GM18526 (cell line): Measurements from ENCODE around the gene ELK4.

Experiments used
- POLR2A ChIP-seq: IDR thresholded peaks from 3 replicates; pipeline ENCODE4 v1.6.1; 2011; ENCODE audit not compliant: insufficient read length; ENCODE audit errors: extremely low read depth

The ELK4 gene, protein sequence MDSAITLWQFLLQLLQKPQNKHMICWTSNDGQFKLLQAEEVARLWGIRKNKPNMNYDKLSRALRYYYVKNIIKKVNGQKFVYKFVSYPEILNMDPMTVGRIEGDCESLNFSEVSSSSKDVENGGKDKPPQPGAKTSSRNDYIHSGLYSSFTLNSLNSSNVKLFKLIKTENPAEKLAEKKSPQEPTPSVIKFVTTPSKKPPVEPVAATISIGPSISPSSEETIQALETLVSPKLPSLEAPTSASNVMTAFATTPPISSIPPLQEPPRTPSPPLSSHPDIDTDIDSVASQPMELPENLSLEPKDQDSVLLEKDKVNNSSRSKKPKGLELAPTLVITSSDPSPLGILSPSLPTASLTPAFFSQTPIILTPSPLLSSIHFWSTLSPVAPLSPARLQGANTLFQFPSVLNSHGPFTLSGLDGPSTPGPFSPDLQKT

DNA sequence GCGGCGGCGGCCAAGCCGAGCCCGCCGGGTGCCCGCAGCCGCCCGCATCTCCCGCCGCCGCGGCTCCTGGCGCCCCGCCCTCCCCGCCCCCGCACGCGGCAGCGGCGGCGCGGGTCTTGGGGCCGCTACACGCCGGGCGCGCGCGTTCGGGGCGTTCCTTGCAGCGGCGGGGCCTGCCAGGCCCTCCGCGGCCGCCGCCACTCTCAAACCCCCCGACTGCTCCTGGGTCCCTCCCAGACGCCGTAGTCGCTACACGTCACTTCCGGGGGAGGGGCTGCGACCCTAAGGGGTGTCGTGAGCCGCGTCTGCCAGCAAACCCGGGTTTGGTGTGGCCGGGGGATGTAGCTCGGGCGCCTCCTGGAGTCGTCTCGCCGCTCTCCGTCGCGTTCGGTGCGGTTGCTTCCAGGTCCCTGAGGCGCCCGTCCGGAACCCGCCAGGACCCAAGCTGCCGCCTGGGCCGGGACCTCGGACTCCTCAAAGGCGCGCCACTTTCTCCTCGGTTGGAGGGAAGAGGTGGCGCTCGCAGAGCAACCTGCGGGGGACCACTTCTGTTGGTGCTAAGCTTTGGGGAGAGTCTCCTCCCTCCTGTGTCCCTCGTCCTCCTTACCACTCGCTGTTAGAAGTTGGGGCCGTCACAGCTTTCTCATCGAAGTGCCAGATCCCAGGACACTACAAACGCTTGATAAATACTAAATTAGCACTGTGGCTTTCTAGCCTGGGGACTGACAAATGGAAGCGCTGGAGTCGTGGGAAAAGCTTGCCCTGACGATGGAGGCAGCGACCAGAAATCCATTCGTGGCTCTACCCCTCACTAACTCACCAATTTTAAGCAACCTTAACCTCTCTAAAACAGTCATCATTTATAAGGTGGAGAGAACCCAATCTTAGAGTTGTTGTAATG, at the start of gene ELK4:
Gene ELK4, minus strand, starts transcription at position 244 of the 901 bp plus-strand sequence. CDS start 8,129 bp downstream, outside the sequence.
- TF ChIP-seq POLR2A: peak; percentile 92

DNA sequence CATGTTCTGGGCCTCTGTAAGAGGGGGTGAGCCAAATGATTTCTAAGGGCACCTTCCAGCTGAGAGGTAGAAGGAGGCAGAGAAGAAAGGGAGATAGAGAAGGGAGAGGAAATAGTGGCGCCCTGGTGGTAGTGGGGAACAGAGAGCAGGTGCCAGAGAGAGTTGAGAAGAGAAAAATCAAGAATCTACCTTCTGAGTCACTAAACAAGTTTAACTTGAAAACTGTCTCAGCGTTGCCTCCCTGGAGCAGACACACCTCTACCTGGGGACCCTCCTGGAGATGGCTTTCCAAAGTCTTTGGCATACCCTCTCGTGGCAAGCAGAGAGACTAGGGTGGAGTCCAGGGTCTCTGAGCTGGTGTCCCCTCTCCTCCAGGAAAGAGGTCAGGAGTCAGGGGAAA, 49.6 kb upstream of the ELK4 start:
- TF ChIP-seq POLR2A: no peak

DNA sequence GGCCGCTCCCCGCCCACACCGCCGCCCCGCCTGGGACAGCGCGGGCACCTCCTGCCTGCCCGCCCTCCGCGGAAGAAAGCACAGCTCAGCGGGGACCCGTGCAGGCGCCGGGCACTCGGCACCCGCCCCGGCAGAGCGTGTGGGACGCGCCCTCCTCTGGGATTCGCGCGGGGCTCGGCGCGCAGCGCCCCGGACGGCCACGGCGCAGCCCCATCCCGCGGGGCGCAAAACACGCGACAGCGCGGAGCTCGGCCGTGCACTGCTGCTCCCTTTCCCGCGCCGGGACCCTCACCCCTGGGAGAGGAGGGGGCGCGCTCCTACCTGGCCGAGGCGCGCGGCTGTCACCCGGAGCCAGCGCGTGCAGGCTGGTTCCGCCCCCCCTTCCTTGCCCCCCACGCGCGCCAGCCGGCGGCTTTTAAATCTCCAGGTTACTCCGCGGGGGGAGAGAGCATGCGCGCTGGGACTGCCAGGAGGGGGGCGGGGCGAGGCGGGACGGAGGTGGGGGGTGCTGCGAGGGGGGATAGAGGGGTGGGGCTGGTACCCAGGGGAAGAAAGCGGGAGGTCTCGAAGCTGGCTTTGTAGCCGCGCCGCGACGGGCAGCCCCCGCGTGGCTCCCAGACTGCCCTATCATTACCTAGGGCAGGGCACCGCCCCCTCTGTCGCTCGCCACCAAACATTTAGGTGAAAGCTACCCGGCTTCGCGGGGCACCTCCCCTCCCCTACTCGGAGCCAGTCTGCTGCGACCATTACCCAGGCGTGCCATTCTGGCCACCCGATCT, 48.5 kb upstream of the ELK4 start, which contains the start of gene SLC45A3:
Gene SLC45A3, minus strand, starts transcription at position 437 of the 779 bp plus-strand sequence. CDS start 15,853 bp downstream, outside the sequence.
- TF ChIP-seq POLR2A: no peak

DNA sequence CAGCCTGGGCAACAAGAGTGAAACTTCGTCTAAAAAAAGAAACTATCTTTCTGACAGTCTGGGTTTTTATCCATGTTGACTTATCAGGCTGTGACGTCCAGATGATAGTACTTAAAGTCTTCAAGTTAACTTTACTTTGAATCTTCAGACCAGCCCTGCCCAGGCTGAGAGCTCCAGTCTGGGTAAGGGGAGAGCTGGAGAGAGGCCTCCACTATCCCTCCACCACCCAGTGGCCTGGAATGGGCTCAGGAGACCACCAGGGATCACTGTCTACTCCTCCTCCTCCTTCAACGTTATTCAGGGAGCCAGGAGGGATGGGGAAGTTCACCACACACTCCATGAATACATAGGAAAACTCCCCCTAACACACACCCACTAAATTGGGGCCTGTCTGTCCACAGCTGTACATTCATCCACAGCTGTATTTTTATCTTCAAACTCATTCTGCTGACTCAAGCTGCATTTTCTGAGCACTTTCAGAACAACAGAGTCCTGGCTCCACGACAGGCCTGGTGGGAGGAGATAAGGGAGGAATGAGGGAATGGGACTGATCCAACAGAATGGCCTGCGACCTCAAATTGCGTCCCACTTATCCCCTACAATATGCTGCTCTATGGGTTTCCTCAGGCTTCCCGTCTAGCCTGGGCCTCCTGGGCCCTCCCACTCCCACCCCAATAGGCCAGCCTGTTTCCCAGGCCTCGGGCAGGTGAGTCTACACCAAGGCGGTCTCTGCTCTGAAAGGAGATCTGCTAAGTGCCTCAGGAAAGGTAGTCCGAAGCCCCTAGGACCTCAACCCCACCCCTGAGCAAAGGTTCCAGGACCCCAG, 46.7 kb upstream of the ELK4 start:
- no peak for TF ChIP-seq POLR2A

DNA sequence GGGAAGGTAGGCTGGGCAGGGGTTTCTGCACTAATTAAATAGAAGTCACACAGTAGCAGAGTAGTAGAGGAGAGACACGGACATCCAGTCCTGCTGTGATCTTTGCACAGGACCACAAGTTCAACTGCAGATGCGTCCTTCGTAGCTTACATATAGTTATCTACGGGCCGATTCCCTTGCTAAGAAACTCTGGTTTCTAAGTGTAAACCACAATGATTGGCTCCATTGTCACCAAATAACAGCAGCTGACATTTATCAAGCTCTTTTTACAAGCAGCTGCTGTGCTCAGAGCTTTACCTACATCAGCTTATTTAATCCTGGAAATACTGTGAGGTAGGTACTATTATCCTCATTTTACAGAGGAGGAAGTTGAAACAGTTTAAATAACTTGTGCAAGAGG, 45.4 kb upstream of the ELK4 start:
- no peak for TF ChIP-seq POLR2A

DNA sequence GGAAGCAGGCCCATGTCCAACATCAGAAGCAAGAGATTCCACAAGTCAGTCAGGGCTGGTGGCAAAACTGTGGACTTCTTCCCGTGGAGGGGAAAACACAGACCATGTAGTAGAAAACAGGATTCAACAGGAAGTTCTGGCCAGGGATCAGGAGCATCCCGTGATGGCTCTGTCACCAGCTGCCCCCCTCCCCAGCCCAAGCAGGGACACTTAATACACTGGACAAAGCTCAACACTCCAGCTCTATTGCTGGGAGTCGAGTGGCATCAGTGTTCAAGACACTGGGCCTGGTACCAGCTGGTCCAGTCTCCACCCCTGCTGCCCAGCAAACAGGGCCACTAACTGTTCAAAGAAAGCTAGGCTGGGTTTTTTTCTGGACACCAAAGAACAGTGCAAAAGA, 44.8 kb upstream of the ELK4 start:
- no peak for TF ChIP-seq POLR2A

DNA sequence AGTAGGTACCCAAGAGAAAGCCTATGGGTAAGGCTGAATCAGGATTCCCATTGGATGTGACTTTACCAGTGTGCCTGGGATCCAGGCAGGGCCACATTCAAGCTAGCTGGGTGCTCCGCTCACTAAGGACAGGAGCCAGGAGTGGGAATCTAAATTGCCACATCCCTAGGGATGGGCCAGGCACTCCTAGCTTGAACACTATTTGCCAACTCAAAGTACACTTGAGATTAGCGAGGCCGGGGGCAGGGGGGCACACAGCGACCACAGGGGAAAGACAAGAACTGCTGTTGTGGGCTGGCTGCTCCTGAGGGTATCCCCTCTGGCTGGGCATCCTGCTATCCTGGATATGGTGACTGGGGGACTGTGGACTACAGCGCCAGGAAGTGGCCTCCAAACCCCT, 44.2 kb upstream of the ELK4 start:
- TF ChIP-seq POLR2A: no peak

DNA sequence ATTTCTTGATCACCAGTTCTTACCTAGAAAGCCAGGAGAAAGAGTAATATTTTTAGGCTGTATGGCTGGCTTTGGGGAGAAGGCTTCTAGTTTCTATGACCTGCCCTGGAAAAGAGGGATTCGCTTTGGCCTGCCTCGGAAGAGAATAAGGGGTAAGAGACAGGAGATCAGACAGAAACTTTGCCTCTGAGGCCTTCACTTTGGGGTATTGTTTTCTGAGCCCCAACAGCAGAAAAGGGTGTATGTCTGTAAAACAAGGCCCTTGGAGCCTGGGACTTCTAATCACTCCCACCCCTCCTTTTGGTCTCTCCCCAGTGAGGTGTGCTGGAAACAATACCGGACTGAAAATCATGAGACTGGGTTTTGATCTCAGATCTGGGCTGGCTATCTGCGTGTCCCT, 43.4 kb upstream of the ELK4 start:
- no peak for TF ChIP-seq POLR2A

DNA sequence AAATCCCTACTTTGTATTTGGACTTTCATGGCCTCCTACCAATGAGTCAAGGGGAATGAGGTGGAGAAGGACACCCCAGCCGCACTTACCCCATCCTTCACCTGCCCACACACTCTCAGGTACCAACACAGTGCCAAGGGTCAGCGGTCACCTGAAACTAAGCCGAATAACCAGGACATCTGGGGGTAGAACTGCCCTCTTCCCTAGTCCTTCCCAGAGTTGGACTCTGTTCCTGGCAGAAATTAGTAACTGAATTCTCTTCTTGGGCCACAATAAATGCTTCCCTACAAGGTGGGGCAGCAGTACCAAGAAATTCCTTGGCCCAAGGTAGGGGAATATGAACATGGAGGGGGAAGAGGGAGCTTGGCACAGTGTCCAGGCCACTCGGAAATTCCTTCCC, 41.2 kb upstream of the ELK4 start:
- TF ChIP-seq POLR2A: no peak

DNA sequence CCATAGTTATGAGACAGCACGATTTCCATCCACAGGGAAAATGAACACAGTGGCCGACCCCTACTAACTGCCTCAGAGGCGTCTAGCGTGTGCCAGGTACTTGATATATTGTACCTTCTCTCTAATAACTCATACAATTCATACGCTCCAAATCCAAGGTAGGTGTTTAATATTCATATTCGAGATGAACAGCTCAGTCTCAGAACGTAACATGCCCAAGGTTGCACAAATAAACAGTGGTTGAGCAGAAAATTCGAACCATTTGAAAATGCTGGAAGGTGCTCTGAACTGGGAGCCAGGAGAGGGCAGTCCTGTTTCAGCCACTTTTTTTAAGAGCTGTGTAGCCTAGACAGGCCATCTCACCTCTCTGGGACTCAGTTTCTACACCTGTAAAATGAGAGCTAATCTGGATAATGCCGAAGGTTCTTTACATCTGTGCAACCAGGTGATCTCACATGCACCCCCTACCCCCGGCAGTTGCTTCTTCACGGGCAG, 40.6 kb upstream of the ELK4 start:
- no peak for TF ChIP-seq POLR2A

DNA sequence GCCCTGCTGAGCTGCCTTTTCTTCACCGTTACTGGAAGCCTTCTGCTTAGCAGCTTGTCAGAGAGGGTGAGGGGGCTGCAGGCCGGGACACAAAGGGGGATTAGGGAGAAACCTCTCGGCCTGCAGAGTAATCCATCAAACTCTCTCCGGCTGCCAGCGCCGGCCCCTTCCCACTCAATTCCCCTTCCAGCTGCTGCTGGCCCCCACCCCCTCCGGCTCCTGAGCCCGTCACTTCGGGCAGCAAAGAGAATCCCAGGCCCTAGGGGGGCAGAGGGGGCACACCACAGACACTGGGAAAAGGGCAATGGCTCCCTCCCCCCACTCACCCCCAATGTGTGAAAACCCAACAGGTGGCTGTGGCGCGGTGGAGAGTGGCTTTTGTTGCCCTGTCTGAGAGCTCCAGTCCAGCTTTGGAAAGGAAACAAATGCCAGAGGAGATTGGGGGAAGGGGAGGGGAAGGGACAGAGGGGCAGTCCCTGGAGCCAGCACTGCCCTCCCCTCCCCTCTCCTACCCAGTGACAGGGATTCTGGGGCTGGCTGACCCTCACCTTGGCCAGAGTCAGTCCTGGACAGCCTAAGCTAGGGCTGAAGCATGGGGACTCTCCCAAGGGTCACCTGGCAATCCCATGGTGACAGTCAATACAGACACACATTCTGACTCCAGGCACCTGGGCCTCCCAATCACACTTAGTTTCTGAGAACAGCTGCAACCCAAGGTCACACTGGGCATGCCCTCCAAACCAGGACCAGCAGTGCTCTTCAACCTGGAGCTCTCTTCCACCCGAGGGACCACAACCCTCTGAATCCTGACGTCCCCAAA, 39.0 kb upstream of the ELK4 start:
- TF ChIP-seq POLR2A: no peak

DNA sequence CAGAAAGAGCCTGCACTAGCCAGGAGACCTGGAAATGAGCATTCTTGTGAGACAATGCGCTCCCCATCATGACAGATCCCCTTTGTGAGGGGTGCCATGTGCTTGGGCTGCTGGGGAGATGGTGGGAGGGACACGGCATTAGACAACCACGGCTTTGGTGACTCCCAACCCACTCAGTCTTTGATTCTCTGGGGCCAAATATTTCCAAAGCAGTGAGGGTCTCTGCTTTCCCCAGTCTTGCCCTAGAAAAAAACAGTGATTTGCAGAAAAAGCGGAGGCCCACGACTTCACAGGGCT, 38.3 kb upstream of the ELK4 start:
- TF ChIP-seq POLR2A: no peak

DNA sequence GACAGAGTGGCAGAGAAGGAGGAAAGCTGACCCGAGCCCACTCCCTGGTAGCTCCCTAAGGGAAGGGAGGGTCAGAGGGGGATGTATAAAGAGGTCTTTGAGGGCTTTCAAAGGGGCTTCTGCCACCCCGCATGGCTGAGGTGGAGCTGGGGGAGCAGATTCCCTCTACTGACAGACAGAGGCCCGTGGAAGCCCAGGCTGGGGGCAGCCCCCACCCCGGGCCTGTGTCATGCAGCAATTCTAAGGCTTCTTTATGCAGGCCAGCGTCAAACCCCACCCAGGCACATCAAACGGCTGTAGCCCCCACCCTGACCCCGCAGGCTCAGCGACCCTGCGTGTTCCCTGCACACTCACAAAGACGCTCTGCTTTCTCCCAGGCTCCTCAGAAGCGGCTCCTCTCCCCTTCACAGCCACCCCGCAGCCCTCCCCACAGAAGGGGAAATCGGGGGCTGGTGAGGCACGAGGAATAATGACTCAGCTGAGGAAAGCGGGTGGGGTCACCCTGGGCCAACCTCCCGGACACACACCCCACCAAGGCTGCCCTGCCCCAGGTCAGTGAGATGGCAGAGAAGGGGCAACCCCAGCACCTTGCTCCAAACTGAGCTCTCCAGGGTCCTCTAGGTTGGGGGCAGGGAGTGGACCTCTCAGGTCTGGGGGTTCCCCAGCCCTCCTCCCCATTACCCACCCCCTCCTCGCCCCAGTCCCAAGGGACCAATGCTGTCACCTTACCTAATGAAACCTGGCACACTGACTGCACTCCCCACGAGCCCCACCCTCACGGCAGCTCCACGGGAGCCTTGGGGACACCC, 37.7 kb upstream of the ELK4 start:
- TF ChIP-seq POLR2A: no peak

DNA sequence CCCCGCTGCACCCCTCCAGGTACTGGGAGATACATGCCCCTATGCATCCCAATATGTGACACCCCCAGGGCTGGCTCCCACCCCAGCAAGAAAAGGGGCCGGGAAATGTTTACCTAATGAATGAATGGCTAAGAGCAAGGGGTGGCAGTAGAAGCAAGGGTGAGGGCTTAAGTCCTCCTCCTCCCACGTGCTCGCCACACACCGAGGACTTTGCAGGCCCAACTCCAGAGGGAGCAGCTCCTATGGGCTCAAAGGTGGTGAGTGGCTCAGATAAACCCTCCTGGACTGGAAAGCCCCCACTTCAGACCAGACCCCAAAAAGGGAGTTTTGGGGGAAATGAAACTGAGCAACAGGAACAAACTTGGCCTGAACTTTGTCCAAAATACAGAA, 37.1 kb upstream of the ELK4 start:
- TF ChIP-seq POLR2A: peak; percentile 20
